Measurements from ENCODE around the gene ISOC2. TPM values are rescaled to one million over a fixed set of nuclear protein-coding genes. Genes with fewer than 3 reads are reported as not detected.

ISOC2 gene
- total and polyA plus RNA-seq, 12 donors: 18.1 to 181 (median 77.8) TPM

DNA sequence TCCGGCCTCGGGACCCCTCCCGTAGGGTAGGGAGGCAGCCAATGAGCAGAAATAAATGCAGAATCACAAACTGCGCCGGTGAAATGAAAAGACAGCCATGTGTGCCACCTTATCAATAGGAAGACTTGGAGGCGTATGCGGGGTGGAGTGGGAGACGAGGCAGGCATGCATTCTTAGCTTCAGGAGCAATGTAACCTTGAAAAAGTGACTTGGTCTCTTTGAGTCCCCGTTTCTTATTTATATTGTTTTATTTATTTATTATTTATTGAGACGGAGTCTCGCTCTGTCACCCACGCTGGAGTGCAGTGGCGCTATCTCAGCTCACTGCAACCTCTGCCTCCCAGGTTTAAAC, 42.8 kb upstream of the ISOC2 start:
- no peak for DNase-seq
- no peak overlapping the region for H3K27ac ChIP-seq
- intact Hi-C loops (cut with DNase I): loop anchor here in 1 of 2 donors (5.0 to 10.0 kb wide), 2 partner anchors 42 to 359 kb away; partner anchors contain the start of genes C19orf85, ISOC2 and TNNT1
- no peaks in the 10 kb centered on the region for H3K4me1 ChIP-seq (replicated peaks in 1 of 2)
- TF ChIP-seq CTCF (IDR thresholded peaks at IDR 0.05): no peak
- no peak for TF ChIP-seq POLR2A (IDR thresholded peaks at IDR 0.05)
- 23 to 32% (median 27%) methylated on average over 13 of the region's 13 CpGs for WGBS, 4 donors
- no peak overlapping the region for H3K4me3 ChIP-seq
- no peaks in the 10 kb centered on the region for H3K27me3 ChIP-seq
- no peaks in the 10 kb centered on the region for H3K9me3 ChIP-seq (replicated peaks in 1 of 3)
- H3K36me3 ChIP-seq (replicated peaks in 1 of 2): no peaks in the 10 kb centered on the region

GRCh38 chr19:55503502-55504251, 42.2 kb upstream of the ISOC2 start:
- peak; percentile 92 to 97 (median 95) for DNase-seq
- Histone ChIP-seq H3K4me1 (replicated peaks in 1 of 2) (no peaks in the 10 kb centered on the region), H3K27ac (peak overlapping the region in 3 of 5 donors; percentile 54 to 81 (median 69)), H3K27me3 (no peaks in the 10 kb centered on the region), H3K36me3 (replicated peaks in 1 of 2) (no peaks in the 10 kb centered on the region), H3K4me3 (peak overlapping the region in 1 of 4 donors; percentile 52), H3K9me3 (replicated peaks in 1 of 3) (no peaks in the 10 kb centered on the region)
- intact Hi-C loops (cut with DNase I): loop anchor here (2.0 to 10.0 kb wide), 3 partner anchors 37 to 359 kb away; partner anchors contain the start of genes C19orf85 (in 1 of the 2), ISOC2 (in 1 of the 2) and TNNT1 (in 1 of the 2)
- TF ChIP-seq POLR2A (IDR thresholded peaks at IDR 0.05) (peak in 1 of 2 donors; percentile 17), CTCF (IDR thresholded peaks at IDR 0.05) (peak; percentile 97 to 100 (median 99))
- WGBS, 4 donors: 8 to 16% (median 10%) methylated on average over 52 to 64 of the region's 64 CpGs

- Histone ChIP-seq H3K4me1 (replicated peaks in 1 of 2) (no peaks in the 10 kb centered on the region), H3K36me3 (replicated peaks in 1 of 2) (no peaks in the 10 kb centered on the region), H3K27me3 (no peaks in the 10 kb centered on the region), H3K9me3 (replicated peaks in 1 of 3) (no peaks in the 10 kb centered on the region), H3K4me3 (no peak overlapping the region), H3K27ac (no peak overlapping the region)
- no peak for TF ChIP-seq CTCF (IDR thresholded peaks at IDR 0.05)
- no peak for TF ChIP-seq POLR2A (IDR thresholded peaks at IDR 0.05)
- DNase-seq: no peak
- intact Hi-C loops (cut with DNase I): loop anchor here (2.0 to 10.0 kb wide), 3 partner anchors 36 to 358 kb away; partner anchors contain the start of genes C19orf85 (in 1 of the 2), ISOC2 (in 1 of the 2) and TNNT1 (in 1 of the 2)
- 77 to 91% (median 88%) methylated on average over 17 of the region's 17 CpGs for WGBS, 4 donors
These were observed 41.7 kb upstream of the ISOC2 start for GRCh38 chr19:55503157-55503501.

DNA sequence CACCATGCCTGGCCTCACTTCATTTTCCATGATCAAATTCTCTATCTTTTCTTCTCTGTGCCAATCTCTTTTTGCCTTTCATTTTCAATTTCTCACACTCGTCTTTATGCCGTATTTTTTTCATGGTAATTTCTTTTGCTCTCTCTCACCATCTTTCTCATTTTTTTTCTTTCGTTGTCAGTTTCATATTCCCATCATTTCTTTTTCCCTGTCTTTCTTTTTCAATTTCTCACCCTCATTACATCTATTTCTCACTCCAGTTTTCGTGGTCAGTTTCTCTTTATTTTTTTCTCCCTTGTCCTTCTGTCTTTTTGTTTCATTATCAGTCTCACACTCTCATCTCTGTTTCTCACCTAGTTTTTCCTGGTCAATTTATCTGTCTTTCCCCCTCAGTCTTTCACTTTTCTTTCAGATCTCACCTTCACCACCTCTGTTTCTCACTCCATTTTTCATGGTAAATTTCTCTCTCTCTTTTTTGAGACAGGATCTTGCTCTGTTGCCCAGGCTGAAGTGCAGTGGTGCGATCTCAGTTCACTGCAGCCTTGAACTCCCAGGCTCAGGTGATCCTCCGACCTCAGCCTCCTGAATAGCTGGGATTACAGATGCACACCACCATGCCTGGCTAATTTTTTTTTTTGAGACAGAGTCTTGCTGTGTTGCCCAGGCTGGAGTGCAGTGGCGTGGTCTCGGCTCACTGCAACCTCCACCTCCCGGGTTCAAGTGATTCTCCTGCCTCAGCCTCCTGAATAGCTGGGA, 40.9 kb upstream of the ISOC2 start:
- H3K36me3 ChIP-seq (replicated peaks in 1 of 2): no peaks in the 10 kb centered on the region
- TF ChIP-seq POLR2A (IDR thresholded peaks at IDR 0.05): no peak
- TF ChIP-seq CTCF (IDR thresholded peaks at IDR 0.05): no peak
- intact Hi-C loops (cut with DNase I): loop anchor here (2.0 to 10.0 kb wide), 3 partner anchors 36 to 358 kb away; partner anchors contain the start of genes C19orf85 (in 1 of the 2), ISOC2 (in 1 of the 2) and TNNT1 (in 1 of the 2)
- no peak overlapping the region for H3K27ac ChIP-seq
- no peaks in the 10 kb centered on the region for H3K9me3 ChIP-seq (replicated peaks in 1 of 3)
- WGBS, 4 donors: 91 to 93% (median 92%) methylated on average over 9 of the region's 9 CpGs
- DNase-seq: no peak
- no peak overlapping the region for H3K4me3 ChIP-seq
- H3K27me3 ChIP-seq: no peaks in the 10 kb centered on the region
- H3K4me1 ChIP-seq (replicated peaks in 1 of 2): no peaks in the 10 kb centered on the region

All from adrenal gland (tissue), 12 donors.